Stimulated activated naive CD4-positive, alpha-beta T cell (primary cell): Measurements from ENCODE around the gene SEMA3A.

Experiments
- DNase-seq, 6 experiments: peaks; one replicate each; lab custom pipeline; 2025; lab: John Stamatoyannopoulos, UW

SEMA3A gene

DNA sequence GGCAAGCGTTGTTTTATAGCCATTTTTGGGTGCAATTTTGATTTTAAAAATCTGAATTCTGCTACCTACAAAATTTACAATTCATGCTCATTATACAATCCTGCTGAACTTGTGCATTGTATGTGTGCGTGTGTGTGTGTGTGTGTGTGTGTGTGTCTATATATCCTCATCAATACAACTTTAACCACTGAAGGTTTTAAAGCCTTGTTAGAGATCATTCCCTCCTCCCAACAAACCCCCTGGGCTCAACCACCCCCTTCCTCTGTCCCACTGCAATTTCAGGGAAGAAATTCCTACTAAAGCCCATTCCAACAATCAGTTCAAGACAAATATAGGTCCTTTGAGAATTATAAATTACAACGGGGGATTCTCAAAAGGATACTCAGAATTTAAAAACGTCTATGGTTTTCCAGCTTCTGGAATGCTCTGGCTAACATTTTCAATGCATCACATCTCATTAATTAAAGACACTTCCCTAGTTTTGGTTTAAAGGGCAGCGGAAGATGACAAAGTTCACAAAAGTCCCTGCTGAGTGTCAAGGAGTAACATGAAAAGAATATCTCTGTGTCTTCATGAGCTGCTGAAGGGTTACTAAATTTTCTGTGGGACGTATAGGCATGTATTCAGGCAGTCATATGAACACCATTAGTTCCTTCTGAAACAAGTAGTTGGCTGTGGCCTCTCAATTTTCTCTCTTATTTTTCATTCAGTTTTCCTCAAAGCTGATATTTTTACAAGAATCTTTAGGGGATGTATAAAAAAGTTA is 889 bp upstream of the SEMA3A start:
- DNase-seq, result peak in 1 of 6 experiments; percentile 17

DNA sequence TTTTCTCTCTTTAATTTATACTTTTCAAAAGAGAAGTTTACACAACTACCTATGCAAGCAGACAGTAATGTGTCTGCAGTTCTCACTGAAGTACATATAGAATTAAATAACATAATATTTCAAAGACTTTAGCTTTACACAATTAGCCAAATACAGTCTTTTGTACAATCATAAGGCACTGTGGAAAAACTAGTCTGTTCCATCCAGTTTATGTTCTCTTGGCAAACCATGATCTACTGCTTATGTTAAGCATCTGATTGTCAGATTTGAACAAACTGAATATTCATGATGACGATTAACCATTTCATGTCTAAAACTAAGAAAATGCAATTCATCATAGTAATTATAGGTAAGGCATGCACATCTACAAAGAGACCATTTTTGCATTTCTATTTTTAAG is 842 bp downstream of the SEMA3A start:
- no peak for DNase-seq

DNA sequence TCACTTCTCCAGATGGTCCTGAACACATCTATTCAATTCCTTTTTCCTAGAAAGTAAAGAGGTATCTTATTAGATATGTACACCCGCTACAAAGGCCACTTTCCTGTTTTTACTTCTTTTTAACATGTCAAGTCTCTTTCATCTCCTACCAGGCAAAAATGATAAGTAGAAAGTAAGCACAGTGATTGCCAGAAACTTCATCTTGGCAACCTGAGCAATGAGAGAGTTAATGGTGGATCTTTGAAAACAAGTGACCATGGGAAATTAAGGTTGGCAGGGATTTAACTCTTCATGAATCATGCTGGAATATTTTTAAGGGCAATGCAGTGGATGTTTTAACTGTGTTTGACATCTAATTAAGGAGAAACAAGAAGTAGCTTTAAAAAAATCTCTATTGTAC is 2.7 kb downstream of the SEMA3A start:
- DNase-seq, result no peak

DNA sequence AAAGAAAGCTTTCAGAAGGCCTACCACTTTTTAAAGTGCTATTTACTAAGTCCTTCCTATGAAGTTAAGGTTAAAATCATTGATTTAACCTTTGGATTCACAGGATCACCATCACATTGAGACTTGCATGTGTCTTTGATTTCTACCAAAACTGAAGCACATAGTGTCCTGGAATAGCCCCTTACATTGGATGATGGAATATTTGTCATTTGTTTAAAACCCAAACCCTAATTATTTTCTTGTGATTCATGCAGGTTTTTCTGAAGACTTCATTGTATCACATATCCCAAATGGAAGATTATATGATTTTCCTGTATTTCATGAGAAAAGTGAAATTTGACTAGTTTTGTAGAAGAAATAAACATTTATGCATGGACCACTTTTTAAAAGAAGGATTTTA is 3.3 kb downstream of the SEMA3A start:
- DNase-seq, result no peak

DNA sequence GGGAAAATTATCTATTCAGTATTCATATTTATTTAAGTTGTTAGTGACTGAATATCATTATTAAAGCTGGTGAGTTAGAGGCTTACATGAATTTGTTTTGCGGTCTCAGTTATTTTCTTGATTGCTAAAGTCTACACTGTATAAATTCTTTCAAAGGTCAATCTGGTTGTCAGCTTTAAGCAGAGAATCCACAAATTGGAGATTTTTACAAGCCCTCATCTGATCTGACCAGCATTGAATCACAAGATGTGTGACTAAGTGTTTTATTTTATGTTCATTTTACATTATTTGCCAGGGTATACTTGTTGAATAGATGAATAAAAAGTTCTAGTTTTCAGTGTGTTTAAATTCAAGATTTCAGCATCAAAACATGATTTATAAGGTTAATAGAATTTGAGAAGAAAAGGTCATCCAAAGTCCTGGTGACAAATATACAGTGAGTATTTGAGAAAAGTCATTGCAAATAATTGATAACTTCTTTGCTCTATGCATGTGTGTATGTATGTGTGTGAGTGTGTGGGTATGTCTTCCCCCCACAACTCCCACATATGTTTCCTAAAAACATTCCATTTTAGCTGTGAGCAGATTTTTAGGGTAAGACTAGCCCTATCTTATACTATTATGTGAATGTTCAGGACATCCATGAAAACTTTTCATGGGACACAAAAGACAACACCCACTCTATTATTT is 4.4 kb downstream of the SEMA3A start:
- no peak for DNase-seq

DNA sequence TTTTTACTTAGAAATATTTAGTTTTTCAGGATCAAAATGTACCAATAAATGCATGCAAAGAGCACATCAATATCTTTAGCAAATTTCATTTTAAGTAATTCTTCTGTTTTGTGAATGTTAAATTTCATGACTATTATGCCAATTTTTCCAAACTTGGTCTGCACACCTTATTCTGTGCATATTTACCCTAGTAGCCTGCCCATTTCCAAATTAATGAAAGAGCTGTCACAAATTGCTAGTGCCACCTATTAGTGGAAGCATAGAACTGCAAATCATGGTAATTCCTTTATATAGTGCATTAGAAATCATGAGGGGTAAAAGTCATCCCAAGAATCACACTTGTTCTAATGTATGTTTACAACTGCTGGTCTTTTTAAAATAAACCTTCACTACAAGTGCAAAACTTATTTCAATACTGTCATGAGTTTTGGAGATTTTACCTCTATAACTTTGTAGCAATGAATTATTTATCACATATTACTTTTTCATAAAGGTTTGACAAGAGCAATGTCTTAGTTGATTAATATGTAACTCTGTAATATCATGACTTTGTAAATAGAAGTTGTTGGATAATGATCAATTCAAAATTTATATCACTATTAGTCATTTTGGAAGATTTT is 5.7 kb downstream of the SEMA3A start:
- peak in 2 of 6 experiments; percentile 4 to 5 for DNase-seq

DNA sequence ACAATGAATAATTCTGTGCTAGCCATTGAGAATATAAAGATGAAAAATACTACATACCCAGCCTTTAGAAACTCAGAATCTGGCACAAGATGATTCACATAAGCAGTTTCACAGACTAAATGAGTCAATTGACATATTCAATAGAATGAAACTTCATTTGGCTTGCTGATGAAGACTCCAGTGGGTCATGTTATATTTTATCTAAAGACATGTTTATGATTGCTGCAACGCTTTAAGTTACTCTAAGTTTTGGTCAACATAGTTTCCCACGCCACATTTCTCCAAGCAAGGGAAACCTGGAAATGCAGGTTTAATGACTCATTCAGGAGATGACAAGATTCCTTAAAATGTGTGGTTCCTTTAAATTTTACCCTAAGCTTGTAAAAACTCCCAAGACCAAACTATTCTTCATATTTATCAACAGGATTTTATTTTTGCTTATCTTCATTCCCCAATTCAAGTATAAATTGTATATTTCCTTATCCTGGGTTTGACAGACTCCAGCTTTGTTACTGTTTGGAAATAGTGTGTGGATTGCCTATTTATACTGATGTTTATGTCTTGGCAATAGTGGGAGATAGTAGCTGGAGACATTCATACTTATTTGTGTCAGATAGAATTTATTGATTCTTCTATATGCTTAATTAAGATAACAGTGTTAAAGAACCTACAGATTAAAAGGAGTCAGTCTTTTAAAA is 6.6 kb downstream of the SEMA3A start:
- DNase-seq, result no peak

DNA sequence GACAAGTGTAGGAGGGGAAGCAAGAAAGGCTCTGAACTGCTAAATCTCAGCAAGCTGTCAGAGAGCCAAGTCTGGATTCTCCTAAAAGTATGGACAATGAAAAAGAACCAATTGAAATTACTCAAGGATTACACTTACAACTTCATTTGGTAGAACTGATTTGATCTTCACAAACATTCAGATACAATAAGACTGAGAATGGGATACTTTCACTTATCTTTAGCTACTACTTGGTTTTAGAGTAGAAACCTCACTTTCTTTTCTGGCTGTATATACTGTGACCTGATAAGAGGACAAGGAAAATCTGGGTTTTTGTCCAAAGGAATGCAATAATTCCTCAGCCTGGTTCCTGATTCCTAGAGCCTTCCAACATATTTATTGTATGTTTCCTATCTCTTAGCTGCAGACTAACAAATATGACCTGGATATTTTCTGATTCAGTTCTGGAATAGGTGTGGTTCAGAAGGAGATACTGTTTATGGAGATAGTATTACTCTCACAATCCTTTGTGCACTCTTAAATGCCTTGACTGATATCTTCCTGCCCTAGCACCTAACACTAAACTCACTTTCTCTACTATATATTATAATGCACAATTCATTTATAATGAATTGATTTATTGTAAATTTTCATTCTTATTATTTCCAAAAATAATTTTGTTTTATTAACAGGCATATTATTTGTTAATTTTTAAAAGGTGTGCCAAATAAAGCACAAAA is 7.3 kb downstream of the SEMA3A start:
- DNase-seq, result no peak

DNA sequence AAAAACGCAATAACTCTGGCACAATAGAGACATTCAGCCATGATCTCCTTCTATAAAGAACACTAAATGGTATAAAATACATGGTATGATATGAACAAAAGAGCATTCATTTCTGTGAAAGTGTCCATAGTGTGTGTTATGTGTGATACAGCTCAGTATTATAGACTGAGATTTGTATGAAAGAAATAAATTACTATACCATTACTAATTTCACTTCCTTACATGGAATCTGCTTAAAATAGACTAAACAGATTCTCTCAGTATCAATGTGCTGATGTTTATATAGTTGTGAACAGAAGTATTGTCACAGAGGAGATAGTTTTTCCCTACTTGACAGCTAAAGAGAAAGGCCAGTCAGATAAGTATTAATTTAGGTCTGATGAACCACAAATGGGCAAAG is 10.8 kb downstream of the SEMA3A start:
- DNase-seq, result no peak

DNA sequence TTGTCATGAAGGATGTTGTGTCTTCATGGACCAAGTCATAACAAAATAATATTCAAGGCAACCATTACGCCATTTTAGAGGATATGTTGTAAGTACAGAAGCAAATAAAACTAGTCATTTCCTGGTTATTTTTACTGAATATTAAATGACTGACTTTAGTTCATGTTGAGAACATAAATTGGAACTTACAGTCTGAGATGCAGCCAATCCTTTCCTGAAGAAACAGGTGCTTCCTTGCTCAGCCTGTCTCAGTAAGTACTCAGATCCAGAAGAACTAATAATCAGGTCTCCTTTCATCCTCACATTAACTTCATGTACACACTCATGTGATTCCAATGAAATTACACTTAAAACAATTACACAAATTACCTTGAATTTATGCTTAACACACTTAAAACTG is 12.3 kb downstream of the SEMA3A start:
- DNase-seq, result no peak

DNA sequence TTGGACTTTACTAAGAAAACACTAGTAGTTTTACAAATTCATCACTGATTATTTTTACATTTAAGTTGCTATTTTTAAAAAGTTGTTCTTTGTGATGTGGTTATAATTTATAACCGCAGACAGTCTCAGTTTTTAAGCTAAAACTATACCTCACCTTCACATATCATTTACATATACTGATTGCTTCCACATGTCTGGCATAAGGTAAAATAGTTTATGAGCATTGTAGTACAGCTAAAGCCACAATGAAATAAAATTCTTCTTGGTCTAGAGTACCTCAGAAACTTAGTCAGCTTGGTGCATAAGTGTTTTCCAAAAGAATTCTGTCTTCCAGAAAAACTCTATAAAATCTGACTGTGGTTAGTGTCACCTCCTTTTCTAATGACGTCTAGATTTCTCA is 13.0 kb downstream of the SEMA3A start:
- no peak for DNase-seq

DNA sequence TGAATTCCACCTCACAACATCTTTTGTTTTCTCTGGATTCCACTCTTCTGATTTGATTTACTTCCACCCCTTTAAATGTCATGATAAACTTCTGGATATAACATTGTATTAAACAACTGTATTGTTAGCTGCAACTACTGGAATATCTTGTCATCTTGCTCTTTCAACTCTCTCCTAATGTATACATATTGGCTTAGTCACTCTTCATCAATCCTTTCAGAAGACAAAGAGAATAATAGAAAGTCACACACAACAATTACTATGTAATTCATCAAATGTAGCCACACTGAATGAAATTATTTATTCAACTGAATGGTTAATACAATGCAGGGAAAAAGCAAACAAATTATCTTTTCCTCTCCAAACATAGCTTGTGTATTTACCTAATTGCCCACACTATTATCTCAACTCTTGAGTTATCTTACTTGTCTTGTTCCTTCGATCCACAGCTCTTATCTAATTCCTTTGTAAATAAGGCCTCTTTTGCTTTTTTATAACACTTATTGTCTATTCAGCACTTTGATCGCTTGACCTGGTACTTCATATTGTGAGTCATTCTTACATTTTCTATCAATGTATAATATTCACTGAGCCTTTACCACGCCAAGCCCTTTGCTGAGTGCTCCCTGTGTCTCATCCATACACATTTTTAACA is 16.7 kb downstream of the SEMA3A start:
- no peak for DNase-seq

DNA sequence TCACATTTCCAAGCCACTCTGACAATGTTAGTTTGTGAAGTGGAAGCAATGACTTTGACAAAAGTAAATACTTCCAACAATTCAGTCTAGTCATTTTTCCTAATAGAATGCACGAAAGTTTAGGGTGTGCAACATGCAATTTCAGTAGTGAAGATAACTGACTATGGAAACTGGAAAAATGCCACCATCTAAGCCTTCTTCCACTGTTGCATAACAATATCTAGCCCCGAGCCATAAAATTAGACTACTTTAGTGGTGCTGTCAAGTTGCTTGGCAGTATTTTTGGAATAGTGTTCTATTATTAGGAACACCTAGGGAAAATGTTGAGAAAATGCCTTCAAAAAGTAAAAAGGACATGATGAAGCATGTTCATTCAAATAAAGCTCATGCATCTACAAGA is 17.9 kb downstream of the SEMA3A start:
- no peak for DNase-seq

DNA sequence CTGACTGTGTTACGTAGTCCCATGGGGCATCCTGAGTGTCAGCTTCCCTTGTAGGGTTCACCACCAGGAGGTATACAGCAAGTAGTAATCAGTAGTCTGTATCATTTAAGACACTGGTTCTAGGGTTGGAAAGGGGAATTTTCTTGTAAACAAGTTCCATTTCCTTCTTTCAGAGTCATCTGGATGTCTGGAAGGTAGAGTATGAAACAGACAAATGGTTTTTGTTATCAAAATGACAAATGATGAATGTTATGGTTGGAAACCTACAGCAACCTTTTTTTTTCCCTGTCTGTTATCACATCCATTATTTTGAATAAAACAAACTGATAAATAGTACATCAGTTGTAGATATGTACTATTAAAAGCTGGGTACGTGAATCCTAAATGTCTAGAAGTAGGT is 19.1 kb downstream of the SEMA3A start:
- no peak for DNase-seq

DNA sequence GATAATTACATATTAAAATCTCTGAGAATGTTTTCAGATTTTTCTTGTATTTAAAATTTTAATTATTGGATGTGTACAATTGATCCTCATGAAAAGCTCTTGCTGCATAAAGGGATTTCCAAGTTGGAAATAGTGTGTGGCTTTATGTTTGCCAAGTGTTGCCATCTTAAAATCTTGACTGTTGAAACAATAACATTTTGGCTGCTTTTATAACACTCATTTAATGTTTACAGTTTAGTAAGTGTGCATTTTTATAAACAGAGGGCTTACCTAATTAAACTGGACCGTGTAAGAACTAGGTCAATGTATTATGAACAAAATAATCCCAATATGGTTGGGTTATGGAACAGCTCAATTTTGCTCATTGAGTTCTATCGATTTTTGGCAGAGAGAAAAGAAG is 23.9 kb downstream of the SEMA3A start:
- DNase-seq, result no peak

DNA sequence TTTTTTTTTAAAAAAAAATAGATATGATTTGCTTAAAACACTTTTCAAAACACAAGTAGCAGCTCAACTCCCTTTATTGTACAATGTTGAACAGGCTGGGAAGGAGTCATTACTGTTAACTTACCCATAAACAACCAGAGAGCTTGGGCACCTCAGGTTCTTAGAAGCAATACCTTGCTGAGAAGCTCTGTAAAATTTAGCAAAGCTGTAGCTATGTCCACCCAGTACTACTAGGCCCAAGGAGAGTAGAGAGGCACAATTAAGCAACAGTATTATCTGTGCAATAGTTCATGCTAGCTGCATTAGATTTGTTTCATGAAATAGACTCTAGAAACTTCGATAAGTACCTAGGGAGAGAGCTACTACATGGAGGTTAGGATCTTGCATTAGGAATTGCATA is 32.0 kb downstream of the SEMA3A start:
- no peak for DNase-seq

DNA sequence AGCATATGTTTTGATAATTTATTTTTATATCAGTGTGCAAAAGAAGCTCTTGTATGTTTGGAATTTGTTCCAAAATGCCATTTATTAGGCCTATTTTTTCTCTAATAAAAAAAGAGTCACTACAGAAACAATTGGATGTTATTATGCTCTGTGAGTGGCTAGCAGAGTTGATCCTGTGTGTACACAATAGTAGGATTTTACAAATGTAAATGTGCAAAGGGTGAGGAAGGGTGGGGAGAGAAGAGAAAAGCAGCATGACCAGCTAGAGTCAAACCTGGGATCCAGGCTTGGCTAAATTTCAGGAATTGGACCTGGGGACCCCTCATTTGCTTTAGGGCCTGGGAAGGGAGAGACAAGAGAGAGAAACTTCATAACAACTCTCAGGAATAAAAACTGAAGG is 32.5 kb downstream of the SEMA3A start:
- no peak for DNase-seq

DNA sequence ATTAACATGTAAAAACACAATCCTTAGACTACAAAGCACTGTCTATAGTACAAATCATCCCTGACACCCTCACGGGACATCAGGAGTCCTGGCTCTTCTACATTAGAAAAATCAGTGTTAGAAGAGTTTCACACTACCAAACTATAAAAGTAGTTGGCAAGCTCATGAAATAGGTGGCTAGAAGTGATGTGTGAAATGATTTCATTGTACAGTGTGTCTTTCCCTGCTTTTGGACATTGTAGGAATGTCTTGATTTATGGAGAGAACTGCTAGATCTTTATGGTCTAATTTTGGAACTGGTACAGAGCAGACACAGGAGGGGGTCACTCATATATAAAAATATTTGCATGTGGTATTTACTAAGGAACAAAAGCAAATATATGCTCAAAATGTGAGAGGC is 33.2 kb downstream of the SEMA3A start:
- DNase-seq, result no peak

DNA sequence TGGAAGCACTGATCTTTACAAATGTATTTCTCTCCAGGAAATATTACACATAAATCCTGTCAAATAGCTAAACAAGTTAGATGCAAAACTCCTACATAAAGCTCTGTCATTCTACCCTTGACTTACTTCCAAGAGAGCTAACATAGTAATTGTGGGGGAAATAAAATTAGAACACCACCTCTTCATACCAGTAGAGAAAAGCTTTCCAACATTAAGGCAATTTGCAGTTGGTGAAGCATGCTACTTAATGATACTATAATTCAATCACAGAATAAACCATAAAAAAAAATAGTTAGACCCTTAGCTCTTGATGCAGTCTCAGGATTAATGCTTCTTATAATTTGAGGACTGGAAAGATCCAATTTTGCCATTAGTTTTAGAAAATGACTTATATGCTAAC is 35.2 kb downstream of the SEMA3A start:
- DNase-seq, result no peak

DNA sequence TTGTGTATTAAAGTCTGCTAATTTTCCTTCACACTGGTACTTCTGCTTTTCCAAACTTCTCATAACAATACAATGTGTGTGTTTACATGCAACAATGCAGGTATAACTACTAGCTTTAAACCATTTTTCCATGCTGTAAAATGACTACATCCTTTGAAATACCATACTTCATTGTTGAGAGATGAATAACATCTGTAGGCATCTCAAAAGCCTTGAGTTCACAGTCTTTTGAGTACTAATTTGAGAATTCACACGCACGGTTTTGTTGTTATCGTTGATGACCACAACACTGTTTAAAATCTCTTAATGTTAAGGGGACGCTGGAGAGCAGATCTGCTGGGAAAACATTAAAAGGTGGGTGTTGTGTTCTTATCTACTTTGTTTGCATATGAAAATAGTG is 37.4 kb downstream of the SEMA3A start:
- DNase-seq, result no peak

DNA sequence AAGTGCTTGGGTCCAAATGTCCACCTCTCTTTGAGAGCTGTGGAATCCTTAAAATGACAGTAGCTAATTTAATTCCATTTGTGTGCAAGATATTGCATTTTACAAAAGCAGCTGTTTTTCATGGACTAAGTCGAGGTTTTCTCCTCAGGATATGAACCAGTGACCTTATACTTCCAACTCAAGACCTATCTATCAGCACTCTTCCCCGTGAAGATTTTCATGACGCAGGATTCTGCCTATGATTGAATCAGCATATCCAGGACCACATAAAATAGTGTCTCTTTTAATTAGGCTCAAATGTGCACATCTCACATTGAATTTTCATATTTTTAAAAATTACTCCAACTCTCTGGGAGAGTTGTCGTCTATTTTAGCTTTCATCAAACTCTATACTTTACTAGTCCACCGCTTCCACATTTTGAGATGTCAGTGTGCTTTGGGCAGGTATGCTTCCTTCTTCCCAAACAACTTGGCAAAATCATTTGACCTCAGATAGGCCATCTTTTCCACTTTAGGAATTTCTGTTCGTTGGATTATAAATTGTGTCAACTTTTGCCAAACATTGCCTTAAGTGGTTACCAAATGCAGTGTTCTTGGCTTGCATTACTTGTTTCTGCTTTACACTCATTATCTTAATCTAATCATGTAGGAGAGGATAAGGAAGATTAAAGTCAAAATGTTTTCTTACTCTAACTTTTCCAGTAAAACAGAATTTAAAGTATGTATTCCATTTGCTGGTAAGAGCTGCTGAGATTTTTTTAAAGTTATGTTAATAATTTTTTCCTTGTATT is 39.4 kb downstream of the SEMA3A start:
- no peak for DNase-seq
